ENCODE results near the gene ST13.
A peak's percentile ranks its signal among the peaks of the same experiment; 100 is the strongest.
"Not testable (repeated sequence)": the region's sequence is repeated elsewhere in the genome, so short reads cannot be mapped to it uniquely, and the experiment has no call there.

ST13 gene

GRCh38 chr22:40834619-40835018, 21.8 kb downstream of the ST13 start (continued):
- TF ChIP-seq ZBTB17 (tag by site-specific recombination; IDR thresholded peaks at IDR 0.05), result no peak

- H3K4me1 ChIP-seq (ENCODE audit: control insufficient read depth, insufficient read depth, low read length), result no peaks in the 10 kb centered on the region
- H3K4me3 ChIP-seq (ENCODE audit: low read depth, low read length), result no peak overlapping the region
- H3K27ac ChIP-seq (ENCODE audit: extremely low read depth, low read depth, low read length), result no peak overlapping the region
- POLR2A ChIA-PET, result interaction anchor here (1.2 kb wide), 1 partner anchor 10 kb away, joined by 3 read pairs; the partner anchor contains the start of gene SLC25A17
- H3K9me3 ChIP-seq (ENCODE audit: control insufficient read depth, insufficient read depth, low read depth, low read length), result no peaks in the 10 kb centered on the region
- TF ChIP-seq ZNF792 (tag by site-specific recombination; IDR thresholded peaks at IDR 0.05) (no peak), ZNF473 (tag by site-specific recombination; IDR thresholded peaks at IDR 0.05) (no peak), ZFP41 (tag by site-specific recombination; IDR thresholded peaks at IDR 0.05; ENCODE audit: borderline replicate concordance) (no peak), ZNF280C (tag by site-specific recombination; IDR thresholded peaks at IDR 0.05) (no peak), AEBP2 (tag by site-specific recombination; IDR thresholded peaks at IDR 0.05; ENCODE audit: borderline replicate concordance) (no peak), YY2 (tag by site-specific recombination; IDR thresholded peaks at IDR 0.05) (no peak), ZNF785 (tag by site-specific recombination; IDR thresholded peaks at IDR 0.05) (no peak), BCL11A (tag by site-specific recombination; IDR thresholded peaks at IDR 0.05; ENCODE audit: low read depth) (no peak)
- peaks cover 74 to 88% of the 10 kb centered on the region in 2 experiments for H3K36me3 ChIP-seq (ENCODE audit: control insufficient read depth in 2 of 2, insufficient read depth in 1 of 2, low read length in 2 of 2)
- CTCF ChIA-PET, result no interaction called here
Measured at GRCh38 chr22:40829131-40829530, 27.3 kb downstream of the ST13 start.

GRCh38 chr22:40826984-40827741, 29.3 kb downstream of the ST13 start:
- H3K27ac ChIP-seq (ENCODE audit: extremely low read depth, low read depth, low read length), result no peak overlapping the region
- H3K4me1 ChIP-seq (ENCODE audit: control insufficient read depth, insufficient read depth, low read length), result no peaks in the 10 kb centered on the region
- peak; percentile 34; the same call in 1 of the 2 replicates for TF ChIP-seq SP7 (tag by site-specific recombination; IDR thresholded peaks at IDR 0.05)
- peak; percentile 70 for TF ChIP-seq PRDM6 (tag by site-specific recombination; IDR thresholded peaks at IDR 0.05)
- 0 out of 2 replicates have a peak, but pooled peaks have one; percentile 53 for TF ChIP-seq IKZF3 (tag by site-specific recombination; IDR thresholded peaks at IDR 0.05)
- no peak for TF ChIP-seq ZNF645 (tag by site-specific recombination; IDR thresholded peaks at IDR 0.05)
- H3K9me3 ChIP-seq (ENCODE audit: control insufficient read depth, insufficient read depth, low read depth, low read length), result no peaks in the 10 kb centered on the region
- POLR2A ChIA-PET, result no interaction called here
- CTCF ChIA-PET, result interaction anchor here (1.1 kb wide), 1 partner anchor 144 kb away, joined by 3 read pairs; no protein-coding TSS in a partner anchor
- no peak overlapping the region for H3K4me3 ChIP-seq (ENCODE audit: low read depth, low read length)
- peaks cover 56 to 89% of the 10 kb centered on the region in 2 experiments for H3K36me3 ChIP-seq (ENCODE audit: control insufficient read depth in 2 of 2, insufficient read depth in 1 of 2, low read length in 2 of 2)

GRCh38 chr22:40826292-40826691, 30.1 kb downstream of the ST13 start:
- H3K36me3 ChIP-seq (ENCODE audit: control insufficient read depth in 2 of 2, insufficient read depth in 1 of 2, low read length in 2 of 2), result peaks cover 48 to 81% of the 10 kb centered on the region in 2 experiments
- H3K27ac ChIP-seq (ENCODE audit: extremely low read depth, low read depth, low read length); H3K4me1 ChIP-seq (ENCODE audit: control insufficient read depth, insufficient read depth, low read length); CTCF ChIA-PET; H3K9me3 ChIP-seq (ENCODE audit: control insufficient read depth, insufficient read depth, low read depth, low read length); POLR2A ChIA-PET; H3K4me3 ChIP-seq (ENCODE audit: low read depth, low read length): not testable (repeated sequence)

Measured in HEK293 (cell line).